CD4-positive, alpha-beta T cell (primary cell): Measurements from ENCODE around the gene ZSCAN23. TPM values are rescaled to one million over a fixed set of nuclear protein-coding genes. Genes with fewer than 3 reads are reported as not detected.
"Not testable (repeated sequence)": the region's sequence is repeated elsewhere in the genome, so short reads cannot be mapped to it uniquely, and the experiment has no call there.

Experiments
- ATAC-seq: fragments of 200-7000 bp; cut with Tn5 transposase; one replicate; pipeline ENCODE4 v1.10.0; 2022; ENCODE audit warnings: mild to moderate bottlenecking; ENCODE audit not compliant: poor library complexity
- CTCF ChIA-PET: fragments of 350-600 bp; sonication (Branson Sonifier 250); formaldehyde crosslinking; loops from one replicate; lab custom pipeline; 2021; ENCODE audit warnings: antibody characterized with exemption, inconsistent platforms; lab: Charles Lee
- POLR2A ChIA-PET: fragments of 350-600 bp; sonication (Branson Sonifier 250); formaldehyde crosslinking; loops from one replicate; lab custom pipeline; 2021; ENCODE audit warnings: antibody characterized with exemption, inconsistent platforms; lab: Charles Lee
- DNase-seq, 14 experiments: peaks; one replicate each; pipeline ENCODE4 v3.0.0-alpha.2; 2013 to 2020; ENCODE audit warnings: mixed read lengths in 2 of 14
- H3K27ac ChIP-seq, 2 donors: one replicate each; pipeline versions ENCODE4 v1.5.1 to v1.7.0; 2013; ENCODE audit warnings: low read length in 2 of 2, low read depth in 1 of 2, mild to moderate bottlenecking in 1 of 2
- H3K27me3 ChIP-seq, 2 experiments: 1 replicate in 1 of 2; 2 replicates in 1 of 2; pipeline versions ENCODE4 v1.6.1 to v1.7.0; 2013; ENCODE audit warnings: low read length in 2 of 2, control low read depth in 1 of 2, mild to moderate bottlenecking in 1 of 2, moderate library complexity in 1 of 2; ENCODE audit not compliant: insufficient read depth in 2 of 2, control insufficient read depth in 1 of 2
- H3K36me3 ChIP-seq: one replicate; pipeline ENCODE4 v1.6.1; 2013; ENCODE audit warnings: low read length, control low read depth; ENCODE audit not compliant: insufficient read depth
- H3K4me1 ChIP-seq: one replicate; pipeline ENCODE4 v1.6.1; 2013; ENCODE audit warnings: low read length, control low read depth; ENCODE audit not compliant: insufficient read depth
- H3K4me3 ChIP-seq: one replicate; pipeline ENCODE4 v1.5.1; 2013; ENCODE audit warnings: mild to moderate bottlenecking, low read length, moderate library complexity
- H3K9me3 ChIP-seq, 2 experiments: 1 replicate in 1 of 2; 2 replicates in 1 of 2; pipeline versions ENCODE4 v1.6.1 to v1.7.0; 2013; ENCODE audit warnings: low read length in 2 of 2, mild to moderate bottlenecking in 2 of 2, control low read depth in 1 of 2, moderate library complexity in 1 of 2; ENCODE audit not compliant: control insufficient read depth in 1 of 2, insufficient read depth in 1 of 2
- H3K27ac Mint-ChIP-seq: one replicate; pipeline ENCODE4 v1.8.0; 2020; ENCODE audit warnings: mixed read lengths
- H3K27me3 Mint-ChIP-seq: one replicate; pipeline ENCODE4 v1.8.0; 2021; ENCODE audit warnings: mixed read lengths
- H3K36me3 Mint-ChIP-seq: one replicate; pipeline ENCODE4 v1.8.0; 2021; ENCODE audit warnings: low read depth, mixed read lengths
- H3K4me1 Mint-ChIP-seq: one replicate; pipeline ENCODE4 v1.8.0; 2021; ENCODE audit warnings: low read depth, mixed read lengths
- H3K4me3 Mint-ChIP-seq: one replicate; pipeline ENCODE4 v1.8.0; 2020; ENCODE audit warnings: mild to moderate bottlenecking, mixed read lengths
- H3K9me3 Mint-ChIP-seq: one replicate; pipeline ENCODE4 v1.8.0; 2020; ENCODE audit warnings: mixed read lengths
- intact Hi-C, 2 experiments: fragments of 100-400 bp; cut with DNase I in 1 of 2; cut with micrococcal nuclease in 1 of 2; formaldehyde crosslinking; loops; one replicate each; pipeline versions ENCODE4 v1.15.1 to v1.9.0; 2023 to 2025; cut with DNase I, micrococcal nuclease
- total RNA-seq, 174 experiments: library from RNA in 2 of 174; stranded (reverse) in 2 of 174; gene quantifications; one replicate each; pipeline ENCODE4 v1.2.3 and lab custom pipeline; 2021 to 2026
- TF ChIP-seq, protein P1 (sequence below): fragments of 200-600 bp; IDR thresholded peaks from one replicate; pipeline ENCODE4 v1.8.0; 2022; ENCODE audit warnings: antibody characterized with exemption, mild to moderate bottlenecking

Gene ZSCAN23
- total RNA-seq, 2 experiments from 2014 or later, result 0.19 to 0.78 TPM

DNA sequence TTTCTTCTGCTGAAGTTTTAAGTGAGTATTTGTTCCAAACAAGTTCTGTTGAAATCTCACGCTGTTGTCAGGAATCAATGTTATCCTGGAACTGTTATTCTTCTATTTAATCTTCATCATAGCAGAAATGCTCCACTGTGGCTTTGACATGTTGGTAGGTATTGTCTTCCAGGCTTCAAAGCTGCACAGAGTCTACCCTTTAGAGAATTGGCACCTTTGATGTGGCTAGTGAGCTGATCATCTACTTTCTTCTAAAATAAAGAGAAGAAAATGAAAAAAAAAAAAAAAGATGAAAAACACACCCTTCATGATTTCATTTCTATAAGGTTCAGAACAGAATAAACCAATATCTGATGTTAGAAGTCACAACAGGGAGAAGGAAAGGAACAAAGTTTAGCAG is 5.8 kb upstream of the ZSCAN23 start:
- Histone ChIP-seq H3K4me3 (no peak overlapping the region), H3K9me3 (peaks cover 0 to 6% of the 10 kb centered on the region in 2 experiments), H3K36me3 (no peaks in the 10 kb centered on the region), H3K4me1 (peaks cover 6% of the 10 kb centered on the region), H3K27me3 (peaks cover 19 to 21% of the 10 kb centered on the region in 2 experiments), H3K27ac (no peak overlapping the region)
- TF ChIP-seq, protein P1, sequence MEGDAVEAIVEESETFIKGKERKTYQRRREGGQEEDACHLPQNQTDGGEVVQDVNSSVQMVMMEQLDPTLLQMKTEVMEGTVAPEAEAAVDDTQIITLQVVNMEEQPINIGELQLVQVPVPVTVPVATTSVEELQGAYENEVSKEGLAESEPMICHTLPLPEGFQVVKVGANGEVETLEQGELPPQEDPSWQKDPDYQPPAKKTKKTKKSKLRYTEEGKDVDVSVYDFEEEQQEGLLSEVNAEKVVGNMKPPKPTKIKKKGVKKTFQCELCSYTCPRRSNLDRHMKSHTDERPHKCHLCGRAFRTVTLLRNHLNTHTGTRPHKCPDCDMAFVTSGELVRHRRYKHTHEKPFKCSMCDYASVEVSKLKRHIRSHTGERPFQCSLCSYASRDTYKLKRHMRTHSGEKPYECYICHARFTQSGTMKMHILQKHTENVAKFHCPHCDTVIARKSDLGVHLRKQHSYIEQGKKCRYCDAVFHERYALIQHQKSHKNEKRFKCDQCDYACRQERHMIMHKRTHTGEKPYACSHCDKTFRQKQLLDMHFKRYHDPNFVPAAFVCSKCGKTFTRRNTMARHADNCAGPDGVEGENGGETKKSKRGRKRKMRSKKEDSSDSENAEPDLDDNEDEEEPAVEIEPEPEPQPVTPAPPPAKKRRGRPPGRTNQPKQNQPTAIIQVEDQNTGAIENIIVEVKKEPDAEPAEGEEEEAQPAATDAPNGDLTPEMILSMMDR, result no peak
- peaks cover 38% of the 10 kb centered on the region for H3K27me3 Mint-ChIP-seq
- peak overlapping the region; percentile 54 for H3K4me3 Mint-ChIP-seq
- POLR2A ChIA-PET, result interaction anchor here (0.6 kb wide), 1 partner anchor 618 kb away, joined by 4 read pairs; no protein-coding TSS in a partner anchor
- peak overlapping the region; percentile 25 for H3K27ac Mint-ChIP-seq
- peaks cover 25% of the 10 kb centered on the region for H3K4me1 Mint-ChIP-seq
- intact Hi-C loops, result loop anchor here (5.0 to 10.0 kb wide), 4 partner anchors 88 to 974 kb away; partner anchors contain the start of genes ZNF184 (in 1 of the 2) and ZSCAN31 (in 1 of the 2)
- peak; percentile 89 for ATAC-seq
- CTCF ChIA-PET, result interaction anchor here (1.4 kb wide), 1 partner anchor 93 kb away, joined by 4 read pairs; no protein-coding TSS in a partner anchor
- peak in 5 of 14 experiments; percentile 17 to 70 (median 29) for DNase-seq
- no peaks in the 10 kb centered on the region for H3K36me3 Mint-ChIP-seq
- peaks cover 3% of the 10 kb centered on the region for H3K9me3 Mint-ChIP-seq

DNA sequence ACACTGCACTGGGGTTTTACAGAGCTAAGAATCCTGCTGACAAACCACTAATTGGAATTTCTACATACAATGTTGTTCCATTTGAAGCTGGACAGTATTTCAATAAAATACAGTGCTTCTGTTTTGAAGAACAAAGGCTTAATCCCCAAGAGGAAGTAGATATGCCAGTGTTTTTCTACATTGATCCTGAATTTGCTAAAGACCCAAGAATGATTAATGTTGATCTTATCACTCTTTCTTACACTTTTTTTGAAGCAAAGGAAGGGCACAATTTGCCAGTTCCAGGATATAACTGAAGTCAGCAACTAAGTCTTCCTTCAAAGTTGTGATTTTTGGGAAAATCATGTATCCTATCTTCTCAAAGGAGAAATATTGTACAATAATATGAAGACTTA is 4.2 kb upstream of the ZSCAN23 start:
- H3K27ac Mint-ChIP-seq, H3K9me3 Mint-ChIP-seq, H3K36me3 ChIP-seq, DNase-seq, H3K27ac ChIP-seq, ATAC-seq, CTCF ChIA-PET, H3K4me3 ChIP-seq, H3K36me3 Mint-ChIP-seq, H3K4me3 Mint-ChIP-seq: not testable (repeated sequence)
- intact Hi-C loops, result loop anchor here (5.0 to 10.0 kb wide), 4 partner anchors 90 to 973 kb away; partner anchors contain the start of genes ZNF184 (in 1 of the 2) and ZSCAN31 (in 1 of the 2)
- Mint-ChIP-seq H3K27me3 (peaks cover 38% of the 10 kb centered on the region), H3K4me1 (peaks cover 40% of the 10 kb centered on the region)
- peaks cover 0 to 14% of the 10 kb centered on the region in 2 experiments for H3K9me3 ChIP-seq
- POLR2A ChIA-PET, result interaction anchor here (0.6 to 0.7 kb wide), 2 partner anchors 42 to 103 kb away, joined by 3 read pairs; no protein-coding TSS in a partner anchor
- peaks cover 19 to 23% of the 10 kb centered on the region in 2 experiments for H3K27me3 ChIP-seq
- H3K4me1 ChIP-seq, result peaks cover 18% of the 10 kb centered on the region

- Histone ChIP-seq H3K36me3 (no peaks in the 10 kb centered on the region), H3K4me1 (peaks cover 19% of the 10 kb centered on the region), H3K9me3 (peaks cover 0 to 14% of the 10 kb centered on the region in 2 experiments), H3K4me3 (peak overlapping the region; percentile 38), H3K27ac (no peak overlapping the region), H3K27me3 (peaks cover 19 to 26% of the 10 kb centered on the region in 2 experiments)
- H3K27ac Mint-ChIP-seq, result no peak overlapping the region
- intact Hi-C loops, result loop anchor here (5.0 to 10.0 kb wide), 4 partner anchors 90 to 972 kb away; partner anchors contain the start of genes ZNF184 (in 1 of the 2) and ZSCAN31 (in 1 of the 2)
- ATAC-seq, result no peak
- H3K9me3 Mint-ChIP-seq, result peaks cover 5% of the 10 kb centered on the region
- H3K36me3 Mint-ChIP-seq, result peaks cover 8% of the 10 kb centered on the region
- ChIA-PET POLR2A (interaction anchor here (0.6 kb wide), 1 partner anchor 103 kb away, joined by 3 read pairs; no protein-coding TSS in a partner anchor), CTCF (no interaction called here)
- DNase-seq, result peak in 1 of 14 experiments; percentile 4
- peaks cover 37% of the 10 kb centered on the region for H3K27me3 Mint-ChIP-seq
- H3K4me3 Mint-ChIP-seq, result peak overlapping the region; percentile 63
- TF ChIP-seq, protein P1, result no peak
- peaks cover 43% of the 10 kb centered on the region for H3K4me1 Mint-ChIP-seq
These were observed 3.7 kb upstream of the ZSCAN23 start for GRCh38 chr6:28446818-28447511.

DNA sequence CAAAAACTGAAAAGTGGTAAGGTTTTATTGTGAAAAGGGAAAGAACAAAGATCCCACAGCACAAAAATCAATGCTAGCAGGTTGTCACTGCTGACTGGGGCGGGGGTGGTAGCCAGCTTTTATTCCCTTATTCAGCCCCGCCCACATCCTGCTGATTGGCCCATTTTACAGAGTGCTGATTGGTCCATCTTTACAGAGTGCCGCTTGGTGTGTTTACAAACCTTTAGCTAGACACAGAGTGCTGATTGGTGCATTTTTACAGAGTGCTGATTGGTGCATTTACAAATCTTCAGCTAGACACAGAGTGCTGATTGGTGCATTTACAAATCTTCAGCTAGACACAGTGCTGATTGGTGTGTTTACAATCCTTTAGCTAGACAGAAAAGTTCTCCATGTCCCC is 1.5 kb upstream of the ZSCAN23 start:
- CTCF ChIA-PET, result interaction anchor here (0.6 kb wide), 1 partner anchor 160 kb away, joined by 3 read pairs; no protein-coding TSS in a partner anchor
- Mint-ChIP-seq H3K4me1 (peaks cover 43% of the 10 kb centered on the region), H3K27me3 (peaks cover 37% of the 10 kb centered on the region)
- H3K27ac Mint-ChIP-seq, ATAC-seq, H3K36me3 ChIP-seq, H3K9me3 Mint-ChIP-seq, H3K4me3 ChIP-seq, H3K36me3 Mint-ChIP-seq, POLR2A ChIA-PET, H3K4me3 Mint-ChIP-seq, H3K27ac ChIP-seq, DNase-seq: not testable (repeated sequence)
- peaks cover 19% of the 10 kb centered on the region for H3K4me1 ChIP-seq
- intact Hi-C loops, result loop anchor here (5.0 to 10.0 kb wide), 6 partner anchors 92 to 970 kb away; partner anchors contain the start of genes ZKSCAN4 (in 1 of the 2), ZNF184 (in 1 of the 2) and ZSCAN31 (in 1 of the 2)
- H3K27me3 ChIP-seq, result peaks cover 19 to 28% of the 10 kb centered on the region in 2 experiments
- peaks cover 0 to 14% of the 10 kb centered on the region in 2 experiments for H3K9me3 ChIP-seq
